Measurements from ENCODE around the gene TPPP3. TPM values are rescaled to one million over a fixed set of nuclear protein-coding genes. Genes with fewer than 3 reads are reported as not detected.

TPPP3 gene
- total RNA-seq, 2 donors from 2014 or later, result 0.16 TPM; not detected in 1

DNA sequence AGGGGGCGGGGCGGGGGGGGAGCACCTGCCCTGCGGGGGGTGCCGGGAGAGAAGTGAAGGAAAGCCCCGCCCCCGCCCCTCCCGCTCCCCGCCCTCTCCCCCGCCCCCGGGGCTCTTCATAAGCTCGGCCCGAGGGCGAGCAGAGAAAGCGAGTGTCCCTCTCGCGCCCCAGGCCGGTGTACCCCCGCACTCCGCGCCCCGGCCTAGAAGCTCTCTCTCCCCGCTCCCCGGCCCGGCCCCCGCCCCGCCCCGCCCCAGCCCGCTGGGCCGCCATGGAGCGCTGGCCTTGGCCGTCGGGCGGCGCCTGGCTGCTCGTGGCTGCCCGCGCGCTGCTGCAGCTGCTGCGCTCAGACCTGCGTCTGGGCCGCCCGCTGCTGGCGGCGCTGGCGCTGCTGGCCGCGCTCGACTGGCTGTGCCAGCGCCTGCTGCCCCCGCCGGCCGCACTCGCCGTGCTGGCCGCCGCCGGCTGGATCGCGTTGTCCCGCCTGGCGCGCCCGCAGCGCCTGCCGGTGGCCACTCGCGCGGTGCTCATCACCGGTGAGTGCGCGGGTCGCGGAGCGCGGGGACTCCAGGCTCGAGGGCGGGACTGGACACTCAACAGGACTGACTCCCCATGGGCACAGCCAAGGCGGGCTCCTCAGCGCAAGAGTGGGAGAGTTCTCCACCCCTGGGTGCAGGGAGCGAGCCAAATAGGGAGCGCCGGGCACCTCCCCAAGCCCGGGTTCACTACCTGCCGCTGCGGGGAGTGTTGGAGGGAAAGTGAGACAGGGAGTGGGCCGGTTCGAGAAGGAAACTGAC, 37.9 kb upstream of the TPPP3 start, which contains the start of gene HSD11B2:
TSS of gene HSD11B2 (plus strand) at position 145 of the 798 bp plus-strand sequence. CDS start at position 273, 128 bp downstream.
- ATAC-seq (replicated peaks in 1 of 2) (peak; percentile 69), DNase-seq (peak; percentile 39 to 41)
- Mint-ChIP-seq H3K4me3 (peak within 1 kb of the TSS; percentile 86 to 88), H3K36me3 (ENCODE audit: insufficient read depth in 2 of 2) (no peaks in the 10 kb centered on the region), H3K27ac (no peak within 1 kb of the TSS), H3K4me1 (ENCODE audit: low read depth) (peaks cover 14% of the 10 kb centered on the region), H3K9me3 (no peaks in the 10 kb centered on the region), H3K27me3 (ENCODE audit: low read depth) (peaks cover 30% of the 10 kb centered on the region)

DNA sequence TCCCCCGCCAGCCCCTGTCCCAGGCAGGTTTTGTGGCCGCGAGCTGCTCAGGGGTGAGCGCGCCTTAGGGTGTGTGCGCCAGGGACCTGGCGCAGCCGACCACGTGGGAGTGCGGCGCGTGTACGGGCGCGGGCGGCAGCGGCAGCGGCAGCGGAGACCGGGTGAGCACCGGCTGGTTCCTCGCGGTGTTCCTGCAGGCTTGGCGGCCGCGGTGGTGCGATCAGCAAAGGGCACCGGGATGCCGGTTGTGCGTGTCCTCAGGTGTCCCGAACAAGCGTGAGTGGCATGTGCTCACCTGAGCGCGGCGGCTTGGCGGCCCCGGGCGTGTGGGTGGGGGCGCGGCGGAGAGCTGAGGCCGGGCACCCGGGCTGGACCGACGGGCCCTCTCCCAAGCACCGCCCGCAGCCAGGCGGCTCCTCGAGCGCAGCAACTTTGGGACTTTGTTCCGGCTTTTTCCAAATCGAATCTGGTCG, 37.2 kb upstream of the TPPP3 start:
- Mint-ChIP-seq H3K36me3 (ENCODE audit: insufficient read depth in 2 of 2) (no peaks in the 10 kb centered on the region), H3K27ac (no peak overlapping the region), H3K4me3 (peak overlapping the region; percentile 86 to 88), H3K27me3 (ENCODE audit: low read depth) (peaks cover 30% of the 10 kb centered on the region), H3K4me1 (ENCODE audit: low read depth) (peaks cover 14% of the 10 kb centered on the region), H3K9me3 (no peaks in the 10 kb centered on the region)
- ATAC-seq (replicated peaks in 1 of 2) (peak; percentile 58 to 59), DNase-seq (peak; percentile 40 to 46)

DNA sequence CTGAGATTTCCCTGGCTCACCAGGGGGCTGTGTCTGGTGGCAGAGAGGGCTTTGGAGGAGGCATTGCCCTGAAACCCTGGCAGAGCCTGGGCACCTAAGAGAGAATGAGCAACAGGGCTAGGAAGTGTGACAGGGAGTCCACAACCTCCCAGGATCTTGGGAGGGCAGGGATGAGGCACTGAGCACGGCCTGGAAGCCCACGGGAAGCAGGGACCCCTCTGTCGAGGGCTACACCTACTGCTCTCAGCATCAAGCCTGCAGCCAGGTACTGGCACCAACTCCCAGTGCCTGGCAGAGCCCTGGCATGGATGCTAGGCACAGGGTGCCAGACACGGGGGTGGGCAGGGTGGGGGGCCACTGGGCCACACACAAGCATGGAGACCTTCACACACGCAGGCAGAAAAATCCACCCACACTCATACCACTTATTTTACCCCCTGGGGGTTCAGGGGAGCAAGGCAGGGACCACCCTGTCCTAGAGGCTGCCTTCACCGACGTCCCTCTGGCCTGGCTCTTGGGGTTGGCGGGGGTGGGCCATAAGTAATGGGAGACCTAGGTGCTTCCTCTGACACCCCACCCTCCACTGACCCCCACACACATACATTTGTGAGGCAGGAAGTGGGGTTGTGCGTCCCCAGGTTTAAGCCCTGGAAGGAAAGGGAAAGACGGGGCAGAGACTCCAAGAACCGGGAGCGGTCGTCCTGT, 36.7 kb upstream of the TPPP3 start:
- peaks cover 30% of the 10 kb centered on the region for H3K27me3 Mint-ChIP-seq (ENCODE audit: low read depth)
- no peaks in the 10 kb centered on the region for H3K36me3 Mint-ChIP-seq (ENCODE audit: insufficient read depth in 2 of 2)
- ATAC-seq (replicated peaks in 1 of 2) (no peak), DNase-seq (no peak)
- no peaks in the 10 kb centered on the region for H3K9me3 Mint-ChIP-seq
- no peak overlapping the region for H3K27ac Mint-ChIP-seq
- H3K4me1 Mint-ChIP-seq (ENCODE audit: low read depth), result peaks cover 9% of the 10 kb centered on the region
- peak overlapping the region; percentile 86 to 88 for H3K4me3 Mint-ChIP-seq

DNA sequence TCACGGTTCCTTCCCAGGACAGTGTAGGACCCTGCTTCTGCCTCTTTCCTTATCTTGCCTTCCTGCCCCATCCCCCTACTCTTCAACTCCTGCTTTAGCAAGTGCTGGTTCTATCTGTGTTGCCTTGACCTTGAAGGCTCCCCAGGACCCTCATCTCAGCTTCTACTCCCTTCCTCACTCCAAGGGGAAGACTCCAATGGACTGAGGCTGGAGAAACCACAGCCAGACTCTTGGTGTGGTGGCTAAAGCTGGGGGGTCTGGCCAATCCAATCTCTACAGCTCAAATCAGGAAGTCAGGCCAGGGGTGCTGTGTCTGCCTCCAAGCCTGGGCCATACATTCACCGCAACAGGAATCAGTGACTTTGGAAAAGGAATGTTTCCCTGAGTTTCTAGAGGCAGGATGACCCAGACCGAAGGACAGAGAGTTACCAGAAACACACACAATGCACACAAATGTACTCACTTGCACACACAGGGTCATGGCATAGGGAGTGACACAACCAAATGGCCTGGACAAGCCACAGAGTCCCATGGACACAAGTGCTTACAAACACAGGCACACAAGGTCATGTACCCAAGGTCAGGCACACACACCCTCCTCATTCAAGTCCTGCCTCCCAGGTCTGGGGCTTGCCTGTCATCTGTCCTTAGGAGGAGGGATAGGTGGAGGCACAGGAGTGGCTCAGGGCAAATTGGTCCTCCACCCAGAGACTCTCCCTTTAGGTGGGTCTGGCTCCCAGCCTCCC, 35.9 kb upstream of the TPPP3 start:
- peaks cover 4% of the 10 kb centered on the region for H3K4me1 Mint-ChIP-seq (ENCODE audit: low read depth)
- peak overlapping the region; percentile 60 to 68 for H3K4me3 Mint-ChIP-seq
- ATAC-seq (replicated peaks in 1 of 2), result no peak
- no peaks in the 10 kb centered on the region for H3K36me3 Mint-ChIP-seq (ENCODE audit: insufficient read depth in 2 of 2)
- peaks cover 30% of the 10 kb centered on the region for H3K27me3 Mint-ChIP-seq (ENCODE audit: low read depth)
- no peak for DNase-seq
- no peak overlapping the region for H3K27ac Mint-ChIP-seq
- H3K9me3 Mint-ChIP-seq, result no peaks in the 10 kb centered on the region

DNA sequence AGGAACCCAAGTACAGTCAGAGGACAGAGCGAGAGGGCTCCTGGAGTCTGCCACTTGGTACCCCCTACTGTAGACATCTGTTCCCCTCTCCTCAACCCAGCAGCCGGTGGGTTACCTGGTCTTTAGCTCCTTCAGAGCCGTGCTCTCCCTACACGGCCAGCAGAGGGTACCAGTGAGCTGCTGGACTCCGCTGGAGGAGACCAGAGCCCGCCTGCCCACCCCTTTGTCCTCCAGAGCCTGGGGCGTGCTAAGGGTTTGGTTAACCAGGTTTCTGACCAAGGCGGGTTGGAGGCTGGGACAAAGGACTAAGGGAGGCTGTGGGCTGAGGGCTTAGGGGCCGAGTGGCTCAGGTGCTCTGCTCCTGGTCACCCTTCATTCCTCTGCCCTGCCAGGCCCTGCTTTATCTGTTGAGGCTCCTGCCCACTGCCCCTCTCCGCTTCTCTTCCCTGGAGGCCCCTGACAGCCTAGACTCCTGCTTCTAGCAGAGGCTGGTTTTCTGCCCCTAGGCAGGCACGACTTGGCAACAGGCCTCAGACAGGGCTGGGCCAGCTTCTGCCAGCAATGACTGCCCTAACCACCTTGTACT, 34.9 kb upstream of the TPPP3 start:
- peaks cover 4% of the 10 kb centered on the region for H3K4me1 Mint-ChIP-seq (ENCODE audit: low read depth)
- no peak overlapping the region for H3K4me3 Mint-ChIP-seq
- no peaks in the 10 kb centered on the region for H3K36me3 Mint-ChIP-seq (ENCODE audit: insufficient read depth in 2 of 2)
- ATAC-seq (replicated peaks in 1 of 2) (peak; percentile 69), DNase-seq (peak; percentile 73 to 75)
- peaks cover 30% of the 10 kb centered on the region for H3K27me3 Mint-ChIP-seq (ENCODE audit: low read depth)
- no peaks in the 10 kb centered on the region for H3K9me3 Mint-ChIP-seq
- H3K27ac Mint-ChIP-seq, result no peak overlapping the region

DNA sequence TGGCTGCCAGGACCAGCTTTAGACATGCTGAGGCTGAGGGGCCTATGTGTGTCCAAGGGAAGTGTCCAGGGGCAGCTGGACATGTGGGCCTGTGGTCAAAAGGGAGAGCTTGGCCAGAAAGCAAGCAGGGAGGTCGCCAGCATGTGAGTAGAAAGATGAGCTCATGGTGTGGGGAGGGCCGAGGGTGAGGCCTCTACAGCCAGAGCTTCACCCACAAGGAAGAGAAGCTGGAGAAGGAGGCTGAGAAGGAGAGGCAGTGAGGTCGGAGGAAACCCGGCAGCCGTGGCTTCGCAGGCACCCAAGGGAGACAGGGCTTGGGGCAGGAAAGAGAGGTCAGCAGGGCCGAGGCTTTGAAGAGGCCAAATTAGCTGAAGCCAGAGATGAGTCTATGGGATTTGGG, 33.7 kb upstream of the TPPP3 start:
- Mint-ChIP-seq H3K36me3 (ENCODE audit: insufficient read depth in 2 of 2) (no peaks in the 10 kb centered on the region), H3K4me3 (no peak overlapping the region), H3K9me3 (no peaks in the 10 kb centered on the region), H3K4me1 (ENCODE audit: low read depth) (peaks cover 4% of the 10 kb centered on the region), H3K27me3 (ENCODE audit: low read depth) (peaks cover 30% of the 10 kb centered on the region), H3K27ac (no peak overlapping the region)
- DNase-seq (no peak), ATAC-seq (replicated peaks in 1 of 2) (no peak)

DNA sequence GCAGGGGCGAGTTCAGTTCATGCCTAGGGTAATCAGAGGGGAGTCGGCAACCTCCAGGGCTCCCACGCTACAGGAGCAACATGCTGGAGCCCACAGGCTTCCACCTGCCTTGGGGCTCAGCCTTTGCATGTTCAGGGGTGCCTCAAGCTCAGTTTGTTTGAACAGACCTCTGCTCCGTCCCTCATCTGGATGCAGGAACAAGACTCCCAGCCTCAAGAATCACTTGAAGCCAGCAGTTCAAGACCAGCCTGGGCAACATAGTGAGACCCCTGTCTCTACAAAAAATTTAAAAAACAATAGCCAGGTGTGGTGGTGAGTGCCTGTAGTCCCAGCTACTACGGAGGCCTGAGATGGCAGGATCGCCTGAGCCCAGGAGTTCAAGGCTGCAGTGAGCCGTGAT, 32.7 kb upstream of the TPPP3 start:
- ATAC-seq (replicated peaks in 1 of 2) (no peak), DNase-seq (no peak)
- no peaks in the 10 kb centered on the region for H3K9me3 Mint-ChIP-seq
- no peak overlapping the region for H3K27ac Mint-ChIP-seq
- H3K4me3 Mint-ChIP-seq, result no peak overlapping the region
- H3K4me1 Mint-ChIP-seq (ENCODE audit: low read depth), result peaks cover 4% of the 10 kb centered on the region
- peaks cover 30% of the 10 kb centered on the region for H3K27me3 Mint-ChIP-seq (ENCODE audit: low read depth)
- no peaks in the 10 kb centered on the region for H3K36me3 Mint-ChIP-seq (ENCODE audit: insufficient read depth in 2 of 2)

DNA sequence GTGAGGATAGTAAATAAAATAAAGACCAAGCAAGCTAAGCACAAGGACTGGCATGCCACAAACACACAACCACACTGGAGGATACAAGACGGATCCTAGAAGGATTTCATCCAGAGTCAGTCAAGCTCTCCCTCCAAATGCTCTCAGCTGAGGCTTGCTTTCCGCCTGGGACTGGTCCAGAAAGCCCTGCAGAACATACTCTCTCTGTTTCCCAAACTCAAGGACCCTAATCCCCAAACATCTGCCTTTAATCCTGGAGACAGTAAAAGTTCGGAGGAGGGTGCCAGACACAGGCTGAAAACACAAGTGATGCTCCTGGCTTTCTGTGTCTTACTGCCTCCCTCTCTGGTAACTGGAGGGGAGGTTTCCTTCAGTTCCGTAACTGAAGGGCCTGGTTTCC, 32.3 kb upstream of the TPPP3 start:
- H3K27me3 Mint-ChIP-seq (ENCODE audit: low read depth), result peaks cover 30% of the 10 kb centered on the region
- DNase-seq, result no peak
- H3K27ac Mint-ChIP-seq, result no peak overlapping the region
- H3K4me1 Mint-ChIP-seq (ENCODE audit: low read depth), result peaks cover 4% of the 10 kb centered on the region
- no peak for ATAC-seq (replicated peaks in 1 of 2)
- H3K9me3 Mint-ChIP-seq, result no peaks in the 10 kb centered on the region
- H3K36me3 Mint-ChIP-seq (ENCODE audit: insufficient read depth in 2 of 2), result no peaks in the 10 kb centered on the region
- no peak overlapping the region for H3K4me3 Mint-ChIP-seq

DNA sequence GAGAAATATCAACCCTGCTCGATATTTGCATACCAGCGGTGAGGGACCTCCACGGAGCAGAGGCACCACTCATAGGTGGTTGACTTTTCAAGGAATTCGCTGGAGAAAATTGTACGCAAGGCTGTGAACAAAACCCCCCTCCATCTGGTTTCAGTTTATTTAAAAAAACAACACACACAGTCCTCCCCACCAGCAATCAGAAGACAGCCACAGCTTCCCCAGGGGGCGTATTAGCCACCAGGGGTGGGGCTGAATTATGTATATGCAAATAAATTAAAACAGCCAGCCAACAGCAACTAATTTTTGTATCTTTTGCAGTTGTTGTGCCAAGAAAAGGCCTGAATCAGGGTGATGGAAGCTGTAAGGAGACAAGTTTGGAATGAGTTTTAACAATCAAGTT, 31.8 kb upstream of the TPPP3 start:
- no peak overlapping the region for H3K27ac Mint-ChIP-seq
- no peaks in the 10 kb centered on the region for H3K9me3 Mint-ChIP-seq
- ATAC-seq (replicated peaks in 1 of 2), result no peak
- no peaks in the 10 kb centered on the region for H3K36me3 Mint-ChIP-seq (ENCODE audit: insufficient read depth in 2 of 2)
- DNase-seq, result no peak
- peaks cover 26% of the 10 kb centered on the region for H3K27me3 Mint-ChIP-seq (ENCODE audit: low read depth)
- peaks cover 4% of the 10 kb centered on the region for H3K4me1 Mint-ChIP-seq (ENCODE audit: low read depth)
- no peak overlapping the region for H3K4me3 Mint-ChIP-seq

DNA sequence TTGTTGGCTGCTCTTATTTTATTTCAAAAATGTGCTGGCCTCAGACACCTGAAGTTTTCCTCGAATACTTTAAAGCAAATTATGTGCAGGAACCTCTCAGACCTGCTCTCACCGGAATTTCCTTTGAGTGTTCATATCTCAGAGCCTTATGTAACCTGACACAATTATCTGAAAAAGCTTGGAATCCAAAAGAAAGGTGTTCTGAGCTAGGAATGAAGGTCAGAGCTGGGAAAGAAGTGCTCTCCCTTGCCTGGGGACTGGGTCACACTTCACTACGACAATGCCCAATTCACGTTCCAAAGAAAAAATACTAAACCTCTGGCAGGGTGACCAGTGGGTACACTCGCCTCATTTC, 30.9 kb upstream of the TPPP3 start:
- DNase-seq (no peak), ATAC-seq (replicated peaks in 1 of 2) (no peak)
- no peaks in the 10 kb centered on the region for H3K9me3 Mint-ChIP-seq
- peaks cover 24% of the 10 kb centered on the region for H3K27me3 Mint-ChIP-seq (ENCODE audit: low read depth)
- no peak overlapping the region for H3K27ac Mint-ChIP-seq
- H3K4me1 Mint-ChIP-seq (ENCODE audit: low read depth), result no peaks in the 10 kb centered on the region
- no peak overlapping the region for H3K4me3 Mint-ChIP-seq
- no peaks in the 10 kb centered on the region for H3K36me3 Mint-ChIP-seq (ENCODE audit: insufficient read depth in 2 of 2)

DNA sequence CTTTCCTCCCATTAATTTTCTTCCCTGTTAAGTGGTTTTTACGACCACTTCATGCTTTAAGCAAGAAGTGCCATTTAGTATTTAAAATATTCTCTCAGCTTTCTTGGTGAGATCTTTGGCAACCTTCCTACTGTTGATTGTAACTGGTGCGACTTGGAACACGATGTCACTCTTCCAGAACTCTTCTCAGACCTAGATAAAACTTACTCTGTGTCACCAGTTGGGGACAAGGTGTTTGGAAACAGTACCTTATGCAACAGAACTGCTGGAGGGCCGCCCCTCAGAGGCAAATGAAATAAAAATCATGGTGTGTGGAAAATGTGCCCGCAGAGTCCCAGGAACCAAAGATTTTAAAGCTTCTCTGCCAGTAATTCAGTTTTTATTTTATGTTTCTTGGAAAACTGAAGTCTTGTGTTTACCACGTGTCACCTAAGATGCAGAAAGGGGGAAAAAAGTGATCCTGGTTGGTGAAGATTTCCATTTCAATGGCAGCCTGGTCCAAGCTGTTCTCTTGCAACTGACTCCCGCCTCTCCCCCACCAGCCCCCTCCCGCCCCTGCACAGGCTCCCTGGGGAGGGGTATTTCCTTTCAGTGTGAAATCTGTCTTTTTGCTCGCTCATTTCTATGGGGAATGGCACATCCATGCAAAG, 30.4 kb upstream of the TPPP3 start:
- Mint-ChIP-seq H3K27me3 (ENCODE audit: low read depth) (peaks cover 21% of the 10 kb centered on the region), H3K4me1 (ENCODE audit: low read depth) (no peaks in the 10 kb centered on the region), H3K4me3 (no peak overlapping the region), H3K9me3 (no peaks in the 10 kb centered on the region), H3K27ac (no peak overlapping the region), H3K36me3 (ENCODE audit: insufficient read depth in 2 of 2) (no peaks in the 10 kb centered on the region)
- DNase-seq (no peak), ATAC-seq (replicated peaks in 1 of 2) (no peak)

DNA sequence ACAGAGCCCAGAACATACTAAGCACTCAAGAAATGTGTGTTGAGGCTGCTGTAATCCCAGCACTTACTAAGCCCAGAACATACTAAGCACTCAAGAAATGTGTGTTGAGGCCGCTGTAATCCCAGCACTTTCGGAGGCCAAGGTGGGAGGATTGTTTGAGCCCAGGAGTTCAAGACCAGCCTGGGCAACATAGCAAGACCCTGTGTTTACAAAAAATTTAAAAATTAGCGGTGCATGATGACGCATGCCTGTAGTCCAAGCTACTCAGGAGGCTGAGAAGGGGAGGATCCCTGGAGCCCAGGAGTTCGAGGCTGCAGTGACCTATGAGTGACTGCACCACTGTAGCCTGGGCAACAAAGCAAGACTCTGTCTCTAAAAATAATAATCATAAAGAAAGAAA, 29.7 kb upstream of the TPPP3 start:
- no peaks in the 10 kb centered on the region for H3K9me3 Mint-ChIP-seq
- H3K36me3 Mint-ChIP-seq (ENCODE audit: insufficient read depth in 2 of 2), result no peaks in the 10 kb centered on the region
- H3K4me3 Mint-ChIP-seq, result no peak overlapping the region
- no peaks in the 10 kb centered on the region for H3K4me1 Mint-ChIP-seq (ENCODE audit: low read depth)
- H3K27ac Mint-ChIP-seq, result no peak overlapping the region
- peaks cover 17% of the 10 kb centered on the region for H3K27me3 Mint-ChIP-seq (ENCODE audit: low read depth)
- ATAC-seq (replicated peaks in 1 of 2) (no peak), DNase-seq (no peak)

All from activated T-cell treated with anti-CD3 and anti-CD28 coated beads, Interleukin-2, amount 50 U/mL, for 72 hours (primary cell).